HG03354 (cell line): Measurements from ENCODE around the gene ATP6V1A.
A peak's percentile ranks its signal among the peaks of the same experiment; 100 is the strongest.

Source experiments
- ATAC-seq: cut with Tn5 transposase; IDR thresholded peaks from one replicate; pipeline ENCODE4 v1.9.1; 2021; ENCODE audit warnings: mild to moderate bottlenecking; ENCODE audit not compliant: unreplicated experiment, poor library complexity, severe bottlenecking

Gene ATP6V1A

GRCh38 chr3:113745756-113746547, 883 bp upstream of the ATP6V1A start, which contains the start of gene NAA50:
Gene NAA50 (minus strand): TSS chr3:113746249. CDS start chr3:113745949, 300 bp downstream.
- peak; percentile 59 for ATAC-seq

DNA sequence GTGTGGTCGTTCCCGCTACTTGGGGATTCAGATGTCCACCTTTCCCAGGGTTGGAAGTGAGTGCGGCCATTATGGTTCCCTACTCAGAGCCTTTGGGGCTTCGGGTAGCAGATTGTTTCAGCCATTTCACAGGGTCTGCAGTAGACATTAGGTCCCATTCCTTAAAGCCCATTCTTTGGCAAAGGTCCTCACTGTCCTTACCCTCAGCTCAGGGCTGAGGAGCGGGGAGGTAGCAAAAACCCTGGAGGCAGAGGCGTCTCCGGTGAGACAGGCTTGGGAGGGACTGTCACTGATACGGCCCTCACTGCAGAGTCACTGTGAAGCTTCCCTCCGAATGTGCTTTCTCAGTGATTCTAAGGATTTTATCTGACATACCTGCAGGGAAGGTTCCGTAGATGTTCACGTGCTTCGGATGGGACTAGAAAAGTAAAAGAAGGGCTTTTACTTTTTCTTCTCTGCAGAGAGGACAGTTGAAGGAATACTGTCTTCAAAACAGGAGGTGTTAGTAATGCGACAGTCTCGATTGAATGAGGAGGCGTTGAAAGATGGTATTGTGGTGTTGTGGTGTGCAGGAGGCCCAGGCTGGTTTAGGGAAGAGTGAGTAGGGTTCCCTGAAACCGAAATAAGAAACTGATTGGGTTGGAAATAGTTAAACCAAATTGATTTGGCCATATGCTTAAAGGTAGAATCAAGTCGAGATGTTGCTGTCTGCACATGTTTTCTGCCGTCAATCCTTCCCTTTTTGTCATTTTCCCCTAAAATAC, 630 bp downstream of the ATP6V1A start:
- peak; percentile 2 for ATAC-seq

GRCh38 chr3:113751141-113751540, 4.3 kb downstream of the ATP6V1A start:
- no peak for ATAC-seq

GRCh38 chr3:113753376-113753985, 6.6 kb downstream of the ATP6V1A start:
- no peak for ATAC-seq

DNA sequence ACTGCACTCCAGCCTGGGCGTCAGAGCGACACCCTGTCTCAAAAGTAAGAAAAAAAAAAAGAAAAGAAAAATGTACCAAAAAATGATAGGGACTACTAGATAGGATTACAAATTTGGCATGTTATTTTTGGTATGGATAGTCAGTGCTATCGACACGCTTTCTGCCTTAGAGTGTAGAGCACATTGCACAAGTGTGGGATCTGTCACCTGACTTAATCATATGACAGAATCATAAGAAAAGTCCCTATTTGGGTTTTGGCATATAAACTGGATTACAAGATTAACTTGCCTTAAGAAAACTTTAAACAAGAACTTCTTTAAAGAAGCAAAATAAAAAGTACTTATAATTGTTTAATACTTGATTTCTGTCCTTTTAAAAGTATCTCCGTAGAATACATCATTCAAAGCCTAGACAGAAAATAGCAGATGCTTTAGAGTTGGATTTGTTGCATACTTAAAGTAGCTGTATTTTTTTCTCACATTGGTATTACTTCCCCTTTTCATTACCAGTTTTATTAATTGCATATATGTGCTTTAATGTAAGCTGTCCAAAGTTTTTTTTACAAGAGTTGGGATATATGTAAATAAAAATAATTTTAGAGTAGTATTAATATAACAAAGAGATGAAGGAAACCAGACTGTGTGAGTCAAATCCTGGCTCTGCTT, 7.8 kb downstream of the ATP6V1A start:
- ATAC-seq = peak; percentile 69

- no peak for ATAC-seq
These were observed 11.7 kb downstream of the ATP6V1A start for GRCh38 chr3:113758389-113759024.

- no peak for ATAC-seq
These were observed 17.9 kb downstream of the ATP6V1A start for GRCh38 chr3:113764698-113765097.

DNA sequence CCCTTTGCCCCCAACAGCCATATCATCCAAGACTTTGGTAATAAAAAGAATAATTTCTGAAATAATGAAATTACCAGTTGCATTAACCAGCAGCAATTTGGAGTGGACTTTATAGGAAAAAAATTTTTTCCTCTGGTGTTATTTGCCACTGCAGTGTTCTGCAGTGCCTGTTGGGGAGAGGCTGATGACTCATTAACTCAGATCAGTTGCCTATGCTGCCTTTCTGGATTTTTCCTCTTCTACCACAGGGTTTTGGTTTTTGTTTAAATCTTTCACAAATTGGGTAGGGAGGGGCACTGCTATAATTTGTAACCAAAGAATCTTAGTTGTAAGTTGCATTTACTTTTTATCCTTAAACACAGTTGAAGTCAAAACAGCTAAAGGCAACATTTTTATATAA, 22.7 kb downstream of the ATP6V1A start:
- ATAC-seq = peak; percentile 79

DNA sequence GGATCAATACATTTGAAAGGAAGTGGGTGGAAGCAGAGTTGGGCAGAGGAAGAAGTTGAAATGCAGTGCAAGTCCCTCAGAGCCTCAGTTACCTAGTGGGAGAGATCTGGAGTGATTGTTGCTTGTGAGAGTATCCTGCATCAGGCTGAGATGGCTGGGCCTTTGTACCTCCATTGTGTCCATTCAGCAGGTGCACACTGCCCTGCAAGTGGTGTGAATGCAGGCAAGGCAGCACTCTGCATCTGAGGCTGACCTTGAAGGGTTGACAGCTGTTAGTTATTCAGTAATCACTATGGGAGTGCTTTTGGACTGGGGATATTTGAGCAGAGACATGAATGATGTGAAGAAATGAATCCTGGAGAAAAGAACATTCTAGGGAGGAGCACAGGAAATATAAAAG, 25.2 kb downstream of the ATP6V1A start:
- no peak for ATAC-seq

DNA sequence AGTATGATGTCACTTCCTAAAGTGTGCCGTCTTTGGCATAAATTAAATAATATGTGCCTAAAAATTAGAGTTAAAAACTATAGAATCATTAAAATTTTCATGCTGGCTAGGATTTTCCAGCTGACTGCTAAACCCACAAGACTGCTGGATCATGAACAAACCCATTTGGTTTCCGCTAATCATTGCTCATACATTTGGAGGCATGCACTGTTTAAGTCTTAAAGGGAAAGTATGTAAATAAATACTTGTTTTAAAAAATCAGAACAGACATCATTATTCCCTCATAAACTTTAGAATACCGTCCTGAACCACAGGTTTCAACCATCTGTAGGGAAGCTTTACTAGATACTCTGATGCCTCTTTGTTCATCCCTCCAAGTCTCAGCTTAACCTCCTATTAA, 26.5 kb downstream of the ATP6V1A start:
- ATAC-seq = no peak

- no peak for ATAC-seq
These were observed 28.7 kb downstream of the ATP6V1A start for GRCh38 chr3:113775516-113775915.

DNA sequence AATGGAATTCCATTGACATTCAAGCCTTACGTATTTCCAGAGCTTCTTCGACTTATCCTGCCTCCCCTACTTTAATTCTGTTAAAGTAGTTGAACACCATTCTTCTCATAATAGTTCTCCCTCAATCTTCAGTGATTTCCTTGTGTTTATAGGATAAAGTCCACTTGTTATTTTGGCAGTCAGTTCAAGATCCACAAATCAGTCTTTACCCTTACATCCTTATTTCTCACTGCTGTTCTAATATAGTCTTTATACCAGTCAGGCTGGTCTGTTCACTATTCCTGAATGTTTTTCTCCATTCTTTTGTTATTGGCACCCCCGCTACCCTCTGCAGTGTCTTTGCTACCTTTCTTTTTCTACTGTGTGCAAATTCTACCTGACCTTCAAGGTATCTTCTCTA, 29.7 kb downstream of the ATP6V1A start:
- no peak for ATAC-seq

- peak; percentile 92 for ATAC-seq
These were observed 36.6 kb downstream of the ATP6V1A start for GRCh38 chr3:113783463-113783862.

GRCh38 chr3:113783980-113784379, 37.1 kb downstream of the ATP6V1A start:
- ATAC-seq = peak; percentile 15

DNA sequence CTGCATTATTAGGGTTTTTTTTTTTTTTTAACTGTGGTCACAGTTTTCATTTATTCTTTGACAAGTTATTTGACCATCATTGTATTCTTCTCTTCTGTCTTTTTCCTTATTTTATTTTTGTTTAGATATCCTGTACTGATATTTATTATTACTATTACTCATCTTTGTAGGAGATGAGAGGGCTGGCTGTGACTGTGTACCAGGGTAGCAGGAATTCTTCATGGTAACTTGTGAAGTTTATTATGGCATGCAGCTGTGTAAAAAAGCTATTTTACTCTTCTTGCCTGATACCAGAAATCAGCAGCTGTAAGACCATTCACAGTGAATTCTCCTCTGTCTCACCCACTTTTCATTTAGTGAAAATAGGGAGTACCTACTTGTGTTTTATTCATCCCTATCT, 44.5 kb downstream of the ATP6V1A start:
- no peak for ATAC-seq

DNA sequence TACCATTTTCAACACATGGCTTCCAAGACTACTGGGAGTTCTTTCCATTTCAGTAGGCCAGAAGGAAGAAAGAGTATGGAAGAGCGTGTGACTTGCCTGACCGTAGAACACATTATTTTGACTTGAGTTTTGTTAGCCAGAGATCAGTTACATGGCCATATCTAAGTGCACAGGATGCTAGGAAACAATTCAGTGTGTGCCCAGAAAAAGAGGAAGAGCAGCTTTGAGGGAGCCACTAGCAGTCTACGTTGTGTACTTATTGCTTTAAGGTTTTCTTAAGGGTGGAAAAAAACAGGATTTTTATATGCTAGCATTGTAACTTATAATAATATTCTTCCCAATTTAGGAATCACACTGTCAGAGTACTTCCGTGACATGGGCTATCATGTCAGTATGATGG, 47.7 kb downstream of the ATP6V1A start:
- ATAC-seq = no peak

DNA sequence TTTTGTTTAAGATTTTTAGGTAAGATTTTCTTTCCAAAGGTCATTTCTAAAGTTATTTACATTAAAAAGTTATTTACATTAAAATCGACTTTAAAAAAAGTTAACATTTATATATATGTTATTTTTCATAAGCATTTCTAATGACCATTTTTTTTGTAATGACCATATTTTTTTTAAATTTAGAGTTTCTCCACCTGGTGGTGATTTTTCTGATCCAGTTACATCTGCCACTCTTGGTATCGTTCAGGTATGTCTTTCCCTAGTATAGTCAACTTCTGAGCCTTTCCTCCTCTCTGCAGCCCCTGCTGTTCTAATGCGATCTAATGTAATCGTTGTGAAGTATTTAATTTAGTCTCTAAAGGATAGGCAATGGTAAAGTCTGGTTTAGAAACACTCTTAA, 48.9 kb downstream of the ATP6V1A start:
- no peak for ATAC-seq

- ATAC-seq = peak; percentile 87
These were observed 56.1 kb downstream of the ATP6V1A start for GRCh38 chr3:113802795-113803455.

GRCh38 chr3:113804661-113805060, 57.8 kb downstream of the ATP6V1A start:
- no peak for ATAC-seq
